Lung (tissue), 12 donors: ENCODE results near the gene ZNF143. TPM values are rescaled to one million over a fixed set of nuclear protein-coding genes. Genes with fewer than 3 reads are reported as not detected.
A peak's percentile ranks its signal among the peaks of the same experiment; 100 is the strongest.

ENCODE experiments used
- ATAC-seq: fragments of 200-7000 bp; cut with Tn5 transposase; one replicate; pipeline ENCODE4 v1.9.1; 2020; ENCODE audit warnings: moderate number of reproducible peaks; ENCODE audit not compliant: insufficient read depth, low FRiP score
- DNase-seq, 3 donors: peaks; one replicate each; pipeline ENCODE4 v3.0.0-alpha.2; 2013 to 2017
- H3K27ac ChIP-seq, 2 donors: one replicate each; pipeline ENCODE4 v1.5.1; 2013; ENCODE audit warnings: mild to moderate bottlenecking in 2 of 2, moderate library complexity in 2 of 2, control low read depth in 1 of 2, inconsistent platforms in 1 of 2, low read depth in 1 of 2, low read length in 1 of 2
- H3K27me3 ChIP-seq, 3 donors: one replicate each; pipeline ENCODE4 v1.5.1; 2013; ENCODE audit warnings: low read length in 2 of 3; ENCODE audit not compliant: control insufficient read depth in 3 of 3, insufficient read depth in 3 of 3
- H3K36me3 ChIP-seq, 4 donors: one replicate each; pipeline ENCODE4 v1.5.1; 2013; ENCODE audit warnings: low read length in 4 of 4, mild to moderate bottlenecking in 1 of 4, moderate library complexity in 1 of 4; ENCODE audit not compliant: control insufficient read depth in 4 of 4, insufficient read depth in 4 of 4
- H3K4me1 ChIP-seq, 5 donors: one replicate each; pipeline ENCODE4 v1.5.1; 2013; ENCODE audit warnings: low read length in 5 of 5, mild to moderate bottlenecking in 2 of 5, moderate library complexity in 1 of 5; ENCODE audit not compliant: control insufficient read depth in 5 of 5, insufficient read depth in 5 of 5
- H3K4me3 ChIP-seq: one replicate; pipeline ENCODE4 v1.5.1; 2013; ENCODE audit warnings: mild to moderate bottlenecking, control low read depth, moderate library complexity
- H3K9ac ChIP-seq, 2 donors: one replicate each; pipeline ENCODE4 v1.5.1; 2013; ENCODE audit warnings: low read length in 2 of 2, control low read depth in 1 of 2; ENCODE audit not compliant: insufficient read depth in 1 of 2
- H3K9me3 ChIP-seq, 4 donors: one replicate each; pipeline ENCODE4 v1.5.1; 2013; ENCODE audit warnings: low read length in 3 of 4, mild to moderate bottlenecking in 1 of 4, moderate library complexity in 1 of 4; ENCODE audit not compliant: control insufficient read depth in 4 of 4, insufficient read depth in 3 of 4
- CTCF ChIP-seq: IDR thresholded peaks from 2 replicates; pipeline ENCODE4 v1.5.1; 2012; ENCODE audit warnings: mild to moderate bottlenecking; ENCODE audit errors: control extremely low read depth, extremely low read depth
- WGBS, 2 donors: extraction: QIAGEN DNeasy Blood & Tissue Kit; methylation state at CpG; one replicate each; pipeline ENCODE4 v1.1.7; 2013; 5-methylcytosine and 5-hydroxymethylcytosine counted together
- polyA plus RNA-seq, 2 donors: library from polyadenylated mRNA; stranded (reverse); fragments of 200-250 nt; gene quantifications; one replicate each; pipeline ENCODE4 v1.2.1, GENCODE V29; 2013
- total RNA-seq, 2 donors: library from RNA; depleted of rRNA in 1 of 2; stranded (reverse); fragments of >200 nt in 1 of 2; gene quantifications; one replicate each; pipeline ENCODE4 v1.2.1, GENCODE V29; 2014 to 2021
- donor health status: control.
- donor health status: control.
- donor health status: Bipolar disorder and iron deficiency.
- donor health status: healthy.
- donor health status: DM: yes; HTN: yes; CAD: no.

Gene ZNF143
- total and polyA plus RNA-seq, 4 donors, result 9.7 to 32.2 (median 20.3) TPM

GRCh38 chr11:9527481-9528135 is 66.8 kb downstream of the ZNF143 start:
- Histone ChIP-seq H3K4me3 (no peak overlapping the region), H3K9ac (no peak overlapping the region), H3K9me3 (no peaks in the 10 kb centered on the region), H3K27ac (no peak overlapping the region), H3K27me3 (no peaks in the 10 kb centered on the region), H3K36me3 (peaks cover 0 to 13% (median 4%) of the 10 kb centered on the region in 4 donors), H3K4me1 (peaks cover 0 to 40% (median 13%) of the 10 kb centered on the region in 5 donors)
- ATAC-seq (peak; percentile 30), DNase-seq (peak in 2 of 3 donors; percentile 80 to 92)
- WGBS, 2 donors, result 47 to 60% methylated on average over 8 of the region's 8 CpGs
- no peak for TF ChIP-seq CTCF

- no peak overlapping the region for H3K27ac ChIP-seq
- 95 to 98% methylated on average over 1 of the region's 1 CpG for whole genome bisulfite sequencing, 2 donors
Measured at GRCh38 chr11:9528136-9528501, 67.3 kb downstream of the ZNF143 start.

GRCh38 chr11:9528573-9529333 is 67.9 kb downstream of the ZNF143 start:
- Histone ChIP-seq H3K9ac (no peak overlapping the region), H3K9me3 (no peaks in the 10 kb centered on the region), H3K27ac (no peak overlapping the region), H3K4me1 (peaks cover 0 to 40% (median 13%) of the 10 kb centered on the region in 5 donors), H3K27me3 (no peaks in the 10 kb centered on the region), H3K4me3 (no peak overlapping the region), H3K36me3 (peaks cover 0 to 13% (median 4%) of the 10 kb centered on the region in 4 donors)
- 81 to 89% methylated on average over 12 of the region's 12 CpGs for WGBS, 2 donors
- ATAC-seq (no peak), DNase-seq (peak in 2 of 3 donors; percentile 20 to 40)
- no peak for TF ChIP-seq CTCF

More at GRCh38 chr11:9528136-9528501, 67.3 kb downstream of the ZNF143 start:
- peaks cover 0 to 13% (median 4%) of the 10 kb centered on the region in 4 donors for H3K36me3 ChIP-seq
- no peaks in the 10 kb centered on the region for H3K9me3 ChIP-seq
- DNase-seq, result no peak
- H3K27me3 ChIP-seq, result no peaks in the 10 kb centered on the region
- no peak overlapping the region for H3K9ac ChIP-seq
- H3K4me3 ChIP-seq, result no peak overlapping the region
- H3K4me1 ChIP-seq, result peaks cover 0 to 40% (median 13%) of the 10 kb centered on the region in 5 donors
- ATAC-seq, result no peak
- no peak for TF ChIP-seq CTCF
